Smooth muscle cell of the coronary artery (primary cell): Measurements from ENCODE around the gene DEFB108B. TPM values are rescaled to one million over a fixed set of nuclear protein-coding genes. Genes with fewer than 3 reads are reported as not detected.

Experiments used
- total RNA-seq: library from RNA; depleted of rRNA; stranded (reverse); fragments of >200 nt; gene quantifications from 2 replicates; pipeline ENCODE4 v1.2.3, GENCODE V29; 2014; ENCODE audit warnings: low replicate concordance

DEFB108B gene
- not detected in 2 replicates for total RNA-seq

GRCh38 chr11:71832811-71833210 is at the start of gene DEFB108B:
Gene DEFB108B, plus strand, starts transcription at chr11:71833200. Its CDS starts 0 bp downstream, at chr11:71833200.

GRCh38 chr11:71878059-71878458 is 45.1 kb downstream of the DEFB108B start, which contains the start of gene DEFB131B:
Gene DEFB131B, plus strand, starts transcription at chr11:71878453. Its CDS starts 0 bp downstream, at chr11:71878453.

Other genes with a start within 250 kb of the DEFB108B start
- not detected in 2 replicates for gene DEFB131B, start 45.3 kb downstream of the DEFB108B start, total RNA-seq
- gene XNDC1N, start 95.4 kb downstream of the DEFB108B start, total RNA-seq, result 4.6 and 7.3 TPM in 2 replicates
- 87.3 and 107 TPM in 2 replicates for gene RNF121, start 95.8 kb downstream of the DEFB108B start, total RNA-seq
- 1.9 and 3.8 TPM in 2 replicates for gene IL18BP, start 165.7 kb downstream of the DEFB108B start, total RNA-seq
- gene NUMA1, start 247.3 kb downstream of the DEFB108B start, total RNA-seq, result 88.9 and 138 TPM in 2 replicates
- 7.5 and 9.5 TPM in 2 replicates for gene LRRC51, start 247.7 kb downstream of the DEFB108B start, total RNA-seq